Gastrocnemius medialis (tissue), 4 donors: ENCODE measurements around the gene JMJD1C. TPM values are rescaled to one million over a fixed set of nuclear protein-coding genes. Genes with fewer than 3 reads are reported as not detected.
"Not testable (repeated sequence)": the region's sequence is repeated elsewhere in the genome, so short reads cannot be mapped to it uniquely, and the experiment has no call there.

Experiments used
- ATAC-seq, 2 donors: fragments of 150-250 bp; one replicate each; pipeline ENCODE4 v1.9.1; 2016
- DNase-seq, 2 donors: peaks; one replicate each; pipeline ENCODE4 v3.0.0-alpha.2; 2019
- H3K27ac ChIP-seq, 4 donors: fragments of 200-600 bp; sonication (generic); 1 replicate in 1 of 4; 2 replicates in 3 of 4; pipeline ENCODE4 v1.5.1; 2016 to 2018; ENCODE audit warnings: mild to moderate bottlenecking in 2 of 4, moderate library complexity in 1 of 4
- H3K27me3 ChIP-seq, 3 donors: fragments of 200-600 bp; sonication (generic) in 2 of 3; 1 replicate in 1 of 3; 2 replicates in 2 of 3; pipeline versions ENCODE4 v1.5.1 to v1.6.0; 2016 to 2019; ENCODE audit warnings: mild to moderate bottlenecking in 1 of 3, moderate library complexity in 1 of 3
- H3K36me3 ChIP-seq, 2 donors: fragments of 200-600 bp; sonication (generic) in 1 of 2; one replicate each; pipeline ENCODE4 v1.5.1; 2017 to 2018
- H3K4me1 ChIP-seq, 2 donors: fragments of 200-600 bp; sonication (generic) in 1 of 2; one replicate each; pipeline ENCODE4 v1.5.1; 2016 to 2017; ENCODE audit warnings: mild to moderate bottlenecking in 2 of 2
- H3K4me3 ChIP-seq, 4 donors: fragments of 200-600 bp; sonication (generic) in 3 of 4; 1 replicate in 1 of 4; 2 replicates in 3 of 4; pipeline ENCODE4 v1.5.1; 2016 to 2019; ENCODE audit warnings: mild to moderate bottlenecking in 2 of 4
- H3K9me3 ChIP-seq, 3 donors: fragments of 200-600 bp; sonication (generic) in 2 of 3; 1 replicate in 1 of 3; 2 replicates in 2 of 3; pipeline ENCODE4 v1.5.1; 2016 to 2019
- CTCF ChIP-seq, 5 experiments: fragments of 450-650 bp in 3 of 5; fragments of 200-600 bp in 2 of 5; sonication (generic) in 2 of 5; IDR thresholded peaks in 4 of 5; conservative IDR thresholded peaks in 1 of 5; 1 replicate in 4 of 5; 2 replicates in 1 of 5; pipeline ENCODE4 v1.5.1; 2016 to 2019; ENCODE audit warnings: antibody characterized with exemption in 5 of 5, mild to moderate bottlenecking in 3 of 5, moderate library complexity in 3 of 5
- POLR2A ChIP-seq, 2 donors: fragments of 450-650 bp; IDR thresholded peaks; one replicate each; pipeline ENCODE4 v1.6.1; 2017; ENCODE audit warnings: antibody characterized with exemption in 2 of 2, mild to moderate bottlenecking in 2 of 2, moderate library complexity in 2 of 2
- in situ Hi-C, 4 donors: fragments of 200-750 bp; cut with MboI; loops; one replicate each; pipeline versions ENCODE4 v1.15.0 to v1.8.0; 2017; ENCODE audit warnings: low sequenced_read_pairs in 4 of 4
- intact Hi-C: fragments of 100-400 bp; cut with DNase I; formaldehyde crosslinking; loops from one replicate; pipeline ENCODE4 v1.15.1; 2023; ENCODE audit warnings: low total_unique reads
- total RNA-seq, 4 donors: library from RNA; depleted of rRNA; stranded (reverse); fragments of >200 nt; gene quantifications; one replicate each; pipeline versions ENCODE4 v1.1.0 to v1.2.3, GENCODE V29; 2016

The JMJD1C gene
- total RNA-seq, 4 donors from 2014 or later: 22.5 to 74.1 (median 46.9) TPM

GRCh38 chr10:63157845-63158624, 307.7 kb downstream of the JMJD1C start:
- no peak overlapping the region for H3K27ac ChIP-seq
- intact Hi-C loops (loop anchor here (1.0 to 5.0 kb wide), 5 partner anchors 76 to 721 kb away; partner anchors contain the start of gene EGR2), in situ Hi-C loops (loop anchor here (5.0 to 25.0 kb wide), 8 partner anchors 73 to 721 kb away; no protein-coding TSS in a partner anchor)
- no peaks in the 10 kb centered on the region for H3K27me3 ChIP-seq
- H3K4me1 ChIP-seq: peaks cover 7 to 13% of the 10 kb centered on the region in 2 donors
- DNase-seq (no peak), ATAC-seq (peak; percentile 76 to 88)
- H3K4me3 ChIP-seq: no peak overlapping the region
- no peaks in the 10 kb centered on the region for H3K9me3 ChIP-seq
- TF ChIP-seq CTCF (IDR thresholded peaks at IDR 0.05 in 4 of 5, conservative IDR thresholded peaks at IDR 0.05 in 1 of 5) (peak; percentile 80 to 84 (median 83)), POLR2A (IDR thresholded peaks at IDR 0.05) (no peak)
- H3K36me3 ChIP-seq: peaks cover 0 to 27% of the 10 kb centered on the region in 2 donors

- H3K27ac ChIP-seq: peak overlapping the region in 1 of 4 donors; percentile 48
Measured at GRCh38 chr10:63156236-63156635, 309.5 kb downstream of the JMJD1C start.

GRCh38 chr10:63155388-63156020, 310.3 kb downstream of the JMJD1C start:
- H3K27me3 ChIP-seq: no peaks in the 10 kb centered on the region
- peaks cover 7 to 13% of the 10 kb centered on the region in 2 donors for H3K4me1 ChIP-seq
- TF ChIP-seq POLR2A (IDR thresholded peaks at IDR 0.05): no peak
- no peak for TF ChIP-seq CTCF (IDR thresholded peaks at IDR 0.05 in 4 of 5, conservative IDR thresholded peaks at IDR 0.05 in 1 of 5)
- intact Hi-C loops: loop anchor here (5.0 kb wide), 3 partner anchors 73 to 338 kb away; partner anchors contain the start of gene EGR2
- in situ Hi-C loops: loop anchor here (5.0 to 25.0 kb wide), 8 partner anchors 71 to 718 kb away; no protein-coding TSS in a partner anchor
- no peak for DNase-seq
- H3K27ac ChIP-seq: no peak overlapping the region
- H3K9me3 ChIP-seq: no peaks in the 10 kb centered on the region
- H3K36me3 ChIP-seq: peaks cover 0 to 41% of the 10 kb centered on the region in 2 donors
- no peak for ATAC-seq
- H3K4me3 ChIP-seq: no peak overlapping the region

More at GRCh38 chr10:63156236-63156635, 309.5 kb downstream of the JMJD1C start:
- TF ChIP-seq CTCF (IDR thresholded peaks at IDR 0.05 in 4 of 5, conservative IDR thresholded peaks at IDR 0.05 in 1 of 5): no peak
- TF ChIP-seq POLR2A (IDR thresholded peaks at IDR 0.05): no peak
- Histone ChIP-seq H3K36me3 (peaks cover 0 to 35% of the 10 kb centered on the region in 2 donors), H3K27me3 (no peaks in the 10 kb centered on the region), H3K9me3 (no peaks in the 10 kb centered on the region), H3K4me1 (peaks cover 7 to 13% of the 10 kb centered on the region in 2 donors), H3K4me3 (no peak overlapping the region)
- DNase-seq: no peak
- intact Hi-C loops: loop anchor here (5.0 kb wide), 3 partner anchors 74 to 339 kb away; partner anchors contain the start of gene EGR2
- in situ Hi-C loops: loop anchor here (5.0 to 25.0 kb wide), 8 partner anchors 71 to 719 kb away; no protein-coding TSS in a partner anchor
- no peak for ATAC-seq

GRCh38 chr10:63154546-63155387, 311.0 kb downstream of the JMJD1C start:
- ATAC-seq: no peak
- TF ChIP-seq CTCF (IDR thresholded peaks at IDR 0.05 in 4 of 5, conservative IDR thresholded peaks at IDR 0.05 in 1 of 5): no peak
- no peak for TF ChIP-seq POLR2A (IDR thresholded peaks at IDR 0.05)
- Histone ChIP-seq H3K9me3 (no peaks in the 10 kb centered on the region), H3K36me3 (peaks cover 0 to 43% of the 10 kb centered on the region in 2 donors), H3K27ac (no peak overlapping the region), H3K4me1 (peaks cover 7 to 13% of the 10 kb centered on the region in 2 donors), H3K27me3 (no peaks in the 10 kb centered on the region), H3K4me3 (no peak overlapping the region)
- in situ Hi-C loops (loop anchor here (5.0 to 25.0 kb wide), 8 partner anchors 70 to 717 kb away; no protein-coding TSS in a partner anchor), intact Hi-C loops (loop anchor here (5.0 kb wide), 3 partner anchors 72 to 337 kb away; partner anchors contain the start of gene EGR2)
- no peak for DNase-seq

GRCh38 chr10:63153868-63154545, 311.8 kb downstream of the JMJD1C start:
- H3K36me3 ChIP-seq: peaks cover 0 to 43% of the 10 kb centered on the region in 2 donors
- H3K27ac ChIP-seq, H3K27me3 ChIP-seq, ATAC-seq, DNase-seq, intact Hi-C loops, H3K9me3 ChIP-seq, H3K4me3 ChIP-seq: not testable (repeated sequence)
- H3K4me1 ChIP-seq: peaks cover 7 to 13% of the 10 kb centered on the region in 2 donors
- in situ Hi-C loops: loop anchor here (10.0 to 25.0 kb wide), 6 partner anchors 69 to 717 kb away; no protein-coding TSS in a partner anchor
